NCI-H2081 (cell line): Measurements from ENCODE around the gene GRB14.
A peak's percentile ranks its signal among the peaks of the same experiment; 100 is the strongest.

Source experiments
- DNase-seq, 2 experiments: peaks; one replicate each; lab custom pipeline; 2025; lab: John Stamatoyannopoulos, UW

The GRB14 gene

GRCh38 chr2:164613321-164613982, 7.8 kb downstream of the GRB14 start:
- no peak for DNase-seq

DNA sequence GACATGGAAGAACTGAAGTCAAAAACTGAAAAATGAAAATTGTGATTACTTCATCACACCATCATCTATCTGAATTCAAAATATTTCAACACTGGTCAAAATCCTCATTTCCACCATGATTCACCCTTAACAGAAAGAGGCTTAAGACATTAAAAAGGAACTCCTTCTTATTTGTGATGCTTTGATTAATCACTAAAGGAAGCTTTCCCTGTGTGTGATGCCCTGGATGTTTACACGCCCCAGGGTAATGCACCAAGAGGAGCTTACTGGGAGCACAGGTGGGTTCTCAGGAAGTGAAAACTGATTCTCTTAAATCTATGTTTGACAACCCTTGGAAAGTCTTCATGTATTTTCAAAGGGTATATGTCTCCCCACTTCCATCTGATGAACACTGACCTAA, 11.5 kb downstream of the GRB14 start:
- DNase-seq: no peak

GRCh38 chr2:164606557-164606956, 14.7 kb downstream of the GRB14 start:
- no peak for DNase-seq

- no peak for DNase-seq
These were observed 16.0 kb downstream of the GRB14 start for GRCh38 chr2:164605295-164605694.

- DNase-seq: no peak
These were observed 20.5 kb downstream of the GRB14 start for GRCh38 chr2:164600763-164601162.

DNA sequence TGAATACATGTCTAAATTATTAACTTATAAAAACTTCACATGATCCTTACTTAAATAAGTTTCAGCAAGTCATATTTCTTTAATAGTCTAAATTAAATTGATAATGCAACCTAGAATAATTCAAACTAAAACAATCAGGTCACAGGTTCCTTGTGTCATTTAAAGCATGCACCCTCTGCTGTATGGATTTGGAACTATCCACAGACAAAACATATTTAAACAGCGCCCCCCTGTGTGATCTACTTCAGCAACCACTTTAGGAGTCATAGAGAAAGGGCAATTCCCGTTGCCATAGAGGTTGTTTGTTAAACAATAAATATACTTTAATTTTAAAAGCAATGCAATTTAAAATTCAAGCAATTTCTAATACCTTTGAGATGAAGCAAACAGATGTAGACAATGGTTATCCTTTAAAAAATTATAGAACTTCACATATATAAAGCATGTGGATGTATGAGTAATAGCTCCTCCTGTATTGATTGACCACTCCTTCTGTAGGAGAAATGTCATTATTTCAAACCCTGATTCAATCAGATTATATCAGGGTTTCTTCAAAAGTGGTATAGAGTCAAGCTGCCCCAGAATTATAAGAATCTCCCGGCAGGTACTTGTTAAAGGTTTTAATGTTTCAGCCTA, 21.2 kb downstream of the GRB14 start:
- peak; percentile 76 to 84 for DNase-seq

DNA sequence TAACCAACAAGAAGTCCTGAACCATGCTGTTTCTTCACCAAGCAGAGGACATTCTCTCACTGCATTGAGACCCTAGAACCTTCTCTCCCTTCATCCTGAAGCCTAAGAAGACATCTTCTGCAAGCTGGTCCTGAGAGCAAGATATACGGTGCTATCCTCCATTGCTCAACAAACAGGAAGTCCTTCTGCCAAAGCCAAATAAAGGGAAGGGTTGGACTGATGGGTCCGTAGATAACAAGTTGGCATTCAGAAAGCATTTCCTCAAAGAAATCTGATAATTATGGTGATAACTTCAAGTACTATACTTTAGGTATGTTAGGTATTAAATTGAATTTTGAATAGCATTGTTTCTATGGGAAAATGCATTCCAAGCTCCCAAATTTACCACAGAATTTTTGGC, 23.3 kb downstream of the GRB14 start:
- no peak for DNase-seq

GRCh38 chr2:164595031-164595430, 26.3 kb downstream of the GRB14 start:
- no peak for DNase-seq

GRCh38 chr2:164593959-164594358, 27.3 kb downstream of the GRB14 start:
- no peak for DNase-seq

- no peak for DNase-seq
These were observed 27.7 kb downstream of the GRB14 start for GRCh38 chr2:164593541-164593940.

DNA sequence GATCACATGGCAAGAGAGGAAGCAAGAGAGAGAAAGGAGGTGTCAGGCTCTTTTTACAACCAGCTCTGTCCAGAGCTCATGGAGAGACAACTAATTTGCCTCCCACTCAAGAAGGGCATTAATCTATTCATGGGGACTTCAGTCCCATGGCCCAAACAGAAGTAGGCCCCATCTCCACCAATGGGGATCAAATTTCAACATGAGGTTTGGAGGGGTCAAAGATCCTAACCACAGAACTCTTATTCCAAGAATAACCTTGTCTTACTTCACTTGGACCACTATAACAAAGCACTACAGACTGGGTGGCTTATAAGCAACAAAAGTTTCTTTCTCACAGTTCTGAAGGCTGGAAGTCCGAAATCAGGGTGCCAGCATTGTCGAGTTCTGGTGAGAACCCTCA, 31.8 kb downstream of the GRB14 start:
- DNase-seq: no peak

DNA sequence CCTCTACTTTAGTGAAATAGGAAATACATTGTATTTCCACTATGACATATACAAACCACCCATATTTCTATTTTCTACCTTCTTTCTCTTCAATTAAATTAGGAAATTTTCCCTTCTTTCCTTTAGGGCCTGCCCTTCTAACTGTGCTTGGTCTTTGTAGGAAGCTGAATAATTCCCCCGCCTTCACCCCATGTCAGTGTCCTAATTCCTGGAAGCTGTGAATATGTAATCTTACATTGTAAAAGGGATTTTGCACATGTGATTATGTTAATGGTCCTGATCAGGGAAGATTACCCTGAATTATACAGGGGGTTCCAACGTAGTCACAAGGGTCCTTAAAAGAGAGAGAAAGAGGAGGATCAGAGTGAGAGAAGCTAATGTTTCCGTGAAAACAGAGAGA, 40.2 kb downstream of the GRB14 start:
- DNase-seq: no peak

DNA sequence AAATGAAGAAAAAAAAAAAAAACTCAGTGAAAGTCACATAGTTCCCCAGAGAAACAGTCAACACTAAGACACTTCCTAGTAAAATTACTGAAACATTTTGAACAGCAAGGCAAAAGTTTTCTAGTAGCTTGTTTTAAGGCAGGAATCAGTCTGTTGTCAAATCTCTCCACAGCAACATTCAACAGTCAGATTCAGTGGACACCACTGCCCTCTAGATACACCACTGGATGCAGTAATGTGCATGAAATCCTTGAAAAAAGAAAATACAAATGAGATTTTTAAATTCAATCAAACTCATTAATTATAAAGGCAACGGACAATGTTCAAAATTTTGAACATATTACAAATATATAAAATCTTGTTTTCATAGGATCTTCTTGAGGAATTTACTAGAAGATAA, 46.4 kb downstream of the GRB14 start:
- no peak for DNase-seq

GRCh38 chr2:164570475-164570874, 50.8 kb downstream of the GRB14 start:
- DNase-seq: no peak

DNA sequence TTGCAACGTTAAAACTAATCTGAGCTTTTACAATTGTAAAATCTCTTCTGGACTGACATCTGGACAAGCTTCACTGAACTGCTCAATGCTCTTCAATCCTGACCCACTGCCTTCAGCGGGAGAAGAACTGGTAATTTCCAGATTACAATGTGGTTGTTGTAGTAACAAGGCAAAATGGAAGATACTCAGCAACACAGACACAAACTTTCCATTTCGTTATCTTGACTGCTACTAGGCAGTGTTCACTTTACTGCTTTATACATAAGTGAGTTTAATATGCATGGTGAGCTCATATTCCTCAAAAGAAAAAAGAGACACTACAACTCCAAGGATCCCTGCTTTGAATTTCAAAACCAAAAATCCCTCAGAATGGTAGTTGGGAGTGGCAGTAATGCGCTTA, 51.9 kb downstream of the GRB14 start:
- DNase-seq: no peak

- no peak for DNase-seq
These were observed 53.0 kb downstream of the GRB14 start for GRCh38 chr2:164568317-164568716.

DNA sequence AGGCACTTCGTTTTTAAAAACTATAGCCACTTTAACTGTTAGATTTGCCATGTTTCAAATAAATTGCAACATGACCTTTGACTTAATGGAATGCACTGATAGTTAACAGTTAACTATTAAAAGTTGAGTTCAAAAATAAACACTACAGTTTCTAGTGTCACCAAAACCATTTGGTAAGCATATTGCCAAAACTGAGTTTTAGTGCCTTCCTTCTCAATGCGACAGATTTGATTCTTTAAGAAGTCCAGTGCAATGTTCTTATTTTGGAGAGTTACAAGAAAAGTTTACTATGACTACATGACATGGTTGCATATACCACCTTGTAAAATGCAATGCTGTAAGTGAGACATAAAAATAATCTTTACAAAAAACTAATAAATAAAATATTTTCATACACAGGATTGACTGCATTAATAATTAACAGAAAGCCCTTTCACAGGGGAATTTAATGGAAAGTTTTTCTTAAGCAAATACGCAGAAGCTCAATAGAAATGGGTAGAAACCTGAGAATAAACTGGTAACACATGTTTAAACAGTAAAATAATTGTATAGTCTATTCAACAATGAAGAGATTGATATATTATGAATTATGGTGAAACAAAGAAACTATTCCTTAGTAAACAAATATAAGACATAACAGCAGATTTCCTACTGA, 53.8 kb downstream of the GRB14 start:
- DNase-seq: no peak

- no peak for DNase-seq
These were observed 55.9 kb downstream of the GRB14 start for GRCh38 chr2:164565359-164565758.

DNA sequence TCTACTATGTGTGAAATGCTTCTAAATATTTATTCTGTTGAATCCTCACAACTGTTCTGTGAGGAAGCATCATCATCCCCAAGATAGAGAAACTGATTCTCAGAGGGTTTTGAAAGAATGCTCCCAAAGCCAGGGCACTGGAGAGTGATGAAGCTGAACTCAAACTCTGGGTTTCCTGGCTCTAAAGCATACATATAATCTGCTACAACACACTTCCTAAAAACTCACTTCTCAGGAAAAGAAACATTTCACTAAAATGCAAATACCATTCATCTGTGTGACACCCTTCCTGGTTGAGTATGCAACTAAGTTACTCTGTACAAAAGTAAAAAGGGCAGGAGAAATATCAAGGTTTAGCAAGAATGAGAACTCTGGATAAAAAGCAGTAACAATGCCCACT, 58.6 kb downstream of the GRB14 start:
- no peak for DNase-seq

DNA sequence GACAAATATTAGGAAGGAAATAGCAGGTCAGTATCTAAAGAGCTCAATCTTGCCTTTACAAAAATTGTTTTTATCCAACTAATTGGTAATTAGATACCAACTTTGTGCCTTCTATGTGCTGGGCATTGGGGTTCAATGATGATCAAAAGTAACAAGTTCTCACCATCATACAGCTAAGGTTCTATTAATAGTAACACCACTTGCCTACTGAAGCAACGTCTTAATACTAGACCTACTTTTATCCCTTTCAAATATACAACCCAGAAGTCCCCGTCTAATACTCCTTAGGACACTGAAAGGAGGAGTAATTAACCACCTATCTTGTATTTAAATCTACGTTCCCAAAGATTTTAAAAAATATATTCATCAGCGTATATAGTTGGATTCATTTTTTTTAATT, 59.3 kb downstream of the GRB14 start:
- DNase-seq: no peak

- DNase-seq: no peak
These were observed 59.9 kb downstream of the GRB14 start for GRCh38 chr2:164561416-164561815.

GRCh38 chr2:164560902-164561301, 60.4 kb downstream of the GRB14 start:
- no peak for DNase-seq

- peak; percentile 22 to 44 for DNase-seq
These were observed 61.0 kb downstream of the GRB14 start for GRCh38 chr2:164560181-164560792.
